Natural killer cell (primary cell): ENCODE results near the gene IGFBP7. TPM values are rescaled to one million over a fixed set of nuclear protein-coding genes. Genes with fewer than 3 reads are reported as not detected.

Experiments used
- ATAC-seq, 3 donors: fragments of 150-1000 bp in 2 of 3; fragments of 200-7000 bp in 1 of 3; cut with Tn5 transposase; 1 replicate in 1 of 3; 2 replicates in 2 of 3; pipeline ENCODE4 v1.10.0; 2021; ENCODE audit warnings: mild to moderate bottlenecking in 2 of 3, moderate library complexity in 2 of 3
- DNase-seq, 2 donors: peaks; one replicate each; pipeline versions ENCODE4 v3.0.0 to v3.0.0-alpha.2; 2013 to 2021; ENCODE audit warnings: mixed read lengths in 1 of 2
- H3K27ac ChIP-seq: one replicate; pipeline ENCODE4 v1.5.1; 2013; ENCODE audit warnings: mild to moderate bottlenecking, low read length
- H3K27me3 ChIP-seq: one replicate; pipeline ENCODE4 v1.6.1; 2013; ENCODE audit warnings: low read length; ENCODE audit not compliant: control insufficient read depth, insufficient read depth
- H3K36me3 ChIP-seq: one replicate; pipeline ENCODE4 v1.6.1; 2013; ENCODE audit warnings: low read length; ENCODE audit not compliant: control insufficient read depth, insufficient read depth
- H3K4me1 ChIP-seq: one replicate; pipeline ENCODE4 v1.6.1; 2013; ENCODE audit warnings: low read length; ENCODE audit not compliant: control insufficient read depth, insufficient read depth
- H3K4me3 ChIP-seq: one replicate; pipeline ENCODE4 v1.5.1; 2013; ENCODE audit warnings: low read length
- H3K9me3 ChIP-seq: one replicate; pipeline ENCODE4 v1.6.1; 2013; ENCODE audit warnings: low read length; ENCODE audit not compliant: control insufficient read depth, insufficient read depth
- H3K27ac Mint-ChIP-seq, 2 donors: one replicate each; pipeline ENCODE4 v1.8.0; 2022; ENCODE audit warnings: mild to moderate bottlenecking in 2 of 2, mixed read lengths in 2 of 2, moderate library complexity in 1 of 2
- H3K27me3 Mint-ChIP-seq, 2 donors: one replicate each; pipeline ENCODE4 v1.8.0; 2022; ENCODE audit warnings: low read depth in 2 of 2, mixed read lengths in 2 of 2
- H3K36me3 Mint-ChIP-seq: one replicate; pipeline ENCODE4 v1.8.0; 2022; ENCODE audit warnings: mixed read lengths
- H3K4me1 Mint-ChIP-seq, 2 donors: one replicate each; pipeline ENCODE4 v1.8.0; 2022; ENCODE audit warnings: mixed read lengths in 2 of 2
- H3K4me3 Mint-ChIP-seq: one replicate; pipeline ENCODE4 v1.8.0; 2022; ENCODE audit warnings: mild to moderate bottlenecking, moderate library complexity, mixed read lengths
- H3K9me3 Mint-ChIP-seq, 2 donors: one replicate each; pipeline ENCODE4 v1.8.0; 2022; ENCODE audit warnings: mixed read lengths in 2 of 2
- WGBS: methylation state at CpG from one replicate; pipeline ENCODE4 v1.1.7; 2013; ENCODE audit warnings: missing lambda C conversion rate; ENCODE audit not compliant: insufficient coverage; 5-methylcytosine and 5-hydroxymethylcytosine counted together
- intact Hi-C: fragments of 100-400 bp; cut with micrococcal nuclease; formaldehyde crosslinking; loops from one replicate; pipeline ENCODE4 v1.14.2; 2022
- total RNA-seq, 4 donors: library from RNA; stranded (reverse); fragments of 120-200 nt in 1 of 4; gene quantifications; one replicate each; pipeline versions ENCODE4 v1.2.3 to v1.2.4, GENCODE V29; 2013 to 2022
- TF ChIP-seq, protein P1 (sequence below): fragments of 200-600 bp; IDR thresholded peaks from one replicate; pipeline ENCODE4 v1.8.0; 2022; ENCODE audit warnings: antibody characterized with exemption

IGFBP7 gene
- total RNA-seq, 3 donors from 2014 or later (not counting 1 experiment from before 2014, with no cell fraction given) = 88.8 to 107 (median 101) TPM

DNA sequence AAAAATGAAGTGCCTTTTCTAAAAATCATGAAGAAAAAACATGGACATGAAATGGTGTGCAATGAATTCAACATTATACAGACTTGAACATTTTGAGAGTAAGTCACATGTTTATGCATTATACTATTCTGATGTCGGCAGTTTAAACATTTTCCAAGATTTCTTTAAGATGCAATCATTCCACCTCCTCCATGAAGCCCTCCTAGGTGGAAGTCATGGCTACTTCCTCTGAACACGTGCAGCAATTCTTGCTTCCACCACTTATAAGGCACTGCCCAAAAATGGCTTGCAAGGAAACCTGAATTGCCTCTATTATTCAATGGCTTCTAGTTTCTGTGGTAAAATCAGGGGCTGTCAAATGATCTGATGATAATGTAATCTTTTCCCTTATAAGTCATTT lies 25.8 kb downstream of the IGFBP7 start:
- no peak for DNase-seq
- H3K4me3 Mint-ChIP-seq = peak overlapping the region; percentile 25
- 56% methylated on average over 2 of the region's 2 CpGs for WGBS
- H3K27me3 Mint-ChIP-seq = no peaks in the 10 kb centered on the region
- Histone ChIP-seq H3K4me1 (peaks cover 27% of the 10 kb centered on the region), H3K9me3 (no peaks in the 10 kb centered on the region), H3K27ac (peak overlapping the region; percentile 64), H3K27me3 (no peaks in the 10 kb centered on the region), H3K36me3 (no peaks in the 10 kb centered on the region), H3K4me3 (no peak overlapping the region)
- peak overlapping the region; percentile 90 to 92 for H3K27ac Mint-ChIP-seq
- no peak for ATAC-seq
- peaks cover 63 to 72% of the 10 kb centered on the region in 2 donors for H3K4me1 Mint-ChIP-seq
- no peaks in the 10 kb centered on the region for H3K9me3 Mint-ChIP-seq
- no peaks in the 10 kb centered on the region for H3K36me3 Mint-ChIP-seq
- TF ChIP-seq, protein P1, sequence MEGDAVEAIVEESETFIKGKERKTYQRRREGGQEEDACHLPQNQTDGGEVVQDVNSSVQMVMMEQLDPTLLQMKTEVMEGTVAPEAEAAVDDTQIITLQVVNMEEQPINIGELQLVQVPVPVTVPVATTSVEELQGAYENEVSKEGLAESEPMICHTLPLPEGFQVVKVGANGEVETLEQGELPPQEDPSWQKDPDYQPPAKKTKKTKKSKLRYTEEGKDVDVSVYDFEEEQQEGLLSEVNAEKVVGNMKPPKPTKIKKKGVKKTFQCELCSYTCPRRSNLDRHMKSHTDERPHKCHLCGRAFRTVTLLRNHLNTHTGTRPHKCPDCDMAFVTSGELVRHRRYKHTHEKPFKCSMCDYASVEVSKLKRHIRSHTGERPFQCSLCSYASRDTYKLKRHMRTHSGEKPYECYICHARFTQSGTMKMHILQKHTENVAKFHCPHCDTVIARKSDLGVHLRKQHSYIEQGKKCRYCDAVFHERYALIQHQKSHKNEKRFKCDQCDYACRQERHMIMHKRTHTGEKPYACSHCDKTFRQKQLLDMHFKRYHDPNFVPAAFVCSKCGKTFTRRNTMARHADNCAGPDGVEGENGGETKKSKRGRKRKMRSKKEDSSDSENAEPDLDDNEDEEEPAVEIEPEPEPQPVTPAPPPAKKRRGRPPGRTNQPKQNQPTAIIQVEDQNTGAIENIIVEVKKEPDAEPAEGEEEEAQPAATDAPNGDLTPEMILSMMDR = no peak
- intact Hi-C loops = loop anchor here (5.0 kb wide), 1 partner anchor 107 kb away; the partner anchor contains the start of genes NOA1 and POLR2B

DNA sequence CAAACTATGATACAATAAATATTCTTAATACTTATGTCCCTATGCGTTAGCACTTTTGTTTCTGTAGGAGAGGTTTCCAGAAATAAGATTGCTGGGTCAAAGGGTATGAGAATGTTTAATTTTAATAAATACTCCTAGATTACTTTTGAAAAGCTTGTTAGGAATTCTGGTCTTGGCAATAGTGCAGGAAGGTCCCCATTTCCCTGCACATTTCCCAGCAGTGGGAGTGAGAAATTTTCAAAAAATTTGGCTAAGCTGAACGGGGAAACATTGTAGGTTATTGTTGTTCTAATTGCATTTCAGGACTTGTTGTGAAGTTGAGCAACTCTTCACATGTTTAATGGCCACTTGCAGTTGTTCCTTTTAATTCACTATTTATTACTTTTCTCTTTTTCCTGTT lies 27.1 kb downstream of the IGFBP7 start:
- peaks cover 31% of the 10 kb centered on the region for H3K4me1 ChIP-seq
- H3K4me3 ChIP-seq = no peak overlapping the region
- H3K27ac ChIP-seq = no peak overlapping the region
- WGBS = 0% methylated on average over 1 of the region's 2 CpGs
- TF ChIP-seq, protein P1 = no peak
- no peaks in the 10 kb centered on the region for H3K9me3 ChIP-seq
- no peaks in the 10 kb centered on the region for H3K36me3 ChIP-seq
- Mint-ChIP-seq H3K4me1 (peaks cover 69 to 78% of the 10 kb centered on the region in 2 donors), H3K36me3 (no peaks in the 10 kb centered on the region), H3K27me3 (no peaks in the 10 kb centered on the region), H3K4me3 (peak overlapping the region; percentile 2), H3K9me3 (no peaks in the 10 kb centered on the region), H3K27ac (peak overlapping the region; percentile 87 to 92)
- DNase-seq (no peak), ATAC-seq (no peak)
- H3K27me3 ChIP-seq = no peaks in the 10 kb centered on the region
- intact Hi-C loops = loop anchor here (5.0 kb wide), 1 partner anchor 106 kb away; the partner anchor contains the start of genes NOA1 and POLR2B

DNA sequence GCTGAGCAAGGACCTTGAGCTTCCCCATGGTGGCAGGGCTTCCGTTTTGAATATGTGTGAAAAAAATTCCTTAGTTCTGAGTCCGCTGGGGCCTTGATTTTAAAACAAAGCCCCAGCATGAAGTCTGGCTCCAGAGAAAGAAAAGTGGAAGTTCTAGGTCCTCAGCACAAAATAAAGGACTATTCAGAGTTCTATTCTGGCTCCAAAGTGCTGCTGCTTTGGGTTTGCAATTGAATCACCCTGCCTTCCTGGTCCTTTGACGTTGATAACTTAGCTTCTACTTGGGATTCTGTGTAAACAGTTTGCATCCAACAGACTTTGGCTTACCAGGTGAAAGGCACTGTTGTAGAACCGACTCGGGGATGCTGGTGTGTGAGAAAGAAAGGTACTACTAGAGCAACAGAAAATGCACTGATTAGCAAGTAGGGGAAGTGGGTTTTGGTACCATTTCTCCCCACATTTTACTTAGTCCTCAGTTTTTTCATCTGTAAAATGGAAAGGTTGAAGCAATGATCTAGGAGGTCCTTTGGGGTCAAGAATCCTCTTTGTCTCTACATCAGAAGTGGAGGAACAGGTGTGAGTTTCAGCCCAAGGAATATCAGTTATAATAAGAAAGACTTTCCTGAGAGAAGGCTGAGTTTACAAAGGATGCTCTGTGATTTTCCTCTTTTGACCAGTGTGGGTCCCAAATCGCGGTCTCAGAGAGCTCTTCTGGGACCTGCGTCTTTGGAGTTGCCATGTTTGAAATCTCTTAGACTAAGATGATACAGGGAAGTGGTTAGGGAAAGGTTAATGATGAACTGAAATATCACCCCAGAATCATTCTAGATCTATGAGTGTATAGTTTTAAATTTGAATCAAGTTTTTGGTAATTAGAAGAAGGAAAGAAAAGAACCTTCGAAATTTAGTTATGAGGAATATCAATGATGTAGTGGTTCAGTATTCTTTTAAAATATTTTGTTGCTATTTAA lies 28.2 kb downstream of the IGFBP7 start:
- no peak overlapping the region for H3K4me3 ChIP-seq
- Mint-ChIP-seq H3K4me3 (peak overlapping the region; percentile 72), H3K4me1 (peaks cover 70 to 80% of the 10 kb centered on the region in 2 donors), H3K27ac (peak overlapping the region; percentile 89 to 91), H3K9me3 (no peaks in the 10 kb centered on the region), H3K36me3 (no peaks in the 10 kb centered on the region), H3K27me3 (no peaks in the 10 kb centered on the region)
- H3K9me3 ChIP-seq = no peaks in the 10 kb centered on the region
- WGBS = 71% methylated on average over 7 of the region's 9 CpGs
- H3K27me3 ChIP-seq = no peaks in the 10 kb centered on the region
- ATAC-seq = peak in 2 of 3 donors; percentile 6 to 35
- intact Hi-C loops = loop anchor here (5.0 kb wide), 1 partner anchor 105 kb away; the partner anchor contains the start of genes NOA1 and POLR2B
- peak overlapping the region; percentile 70 for H3K27ac ChIP-seq
- no peaks in the 10 kb centered on the region for H3K36me3 ChIP-seq
- DNase-seq = no peak
- TF ChIP-seq, protein P1 = no peak
- H3K4me1 ChIP-seq = peaks cover 36% of the 10 kb centered on the region
